ENCODE results near the gene NT5M.
"Not testable (repeated sequence)": the region's sequence is repeated elsewhere in the genome, so short reads cannot be mapped to it uniquely, and the experiment has no call there.

The NT5M gene

GRCh38 chr17:17303010-17303846, at the start of gene NT5M:
Gene NT5M (plus strand): TSS chr17:17303373. CDS start chr17:17303551, 178 bp downstream.
- DNase-seq: peak; percentile 60 to 64

- DNase-seq: no peak
Measured at GRCh38 chr17:17253406-17253805, 49.8 kb upstream of the NT5M start.

GRCh38 chr17:17254036-17254435, 49.1 kb upstream of the NT5M start:
- DNase-seq: no peak

- not testable (repeated sequence) for DNase-seq
Measured at GRCh38 chr17:17255689-17256088, 47.5 kb upstream of the NT5M start.

- no peak for DNase-seq
Measured at GRCh38 chr17:17256316-17256715, 46.9 kb upstream of the NT5M start.

- DNase-seq: no peak
Measured at GRCh38 chr17:17258011-17258410, 45.2 kb upstream of the NT5M start.

- no peak for DNase-seq
Measured at GRCh38 chr17:17258998-17259397, 44.2 kb upstream of the NT5M start.

- DNase-seq: no peak
Measured at GRCh38 chr17:17264430-17264829, 38.7 kb upstream of the NT5M start.

- DNase-seq: no peak
Measured at GRCh38 chr17:17269926-17270773, 33.0 kb upstream of the NT5M start.

GRCh38 chr17:17275971-17276370, 27.2 kb upstream of the NT5M start:
- no peak for DNase-seq

GRCh38 chr17:17277431-17277830, 25.7 kb upstream of the NT5M start:
- DNase-seq: not testable (repeated sequence)

- DNase-seq: no peak
Measured at GRCh38 chr17:17279316-17279715, 23.9 kb upstream of the NT5M start.

- peak; percentile 96 to 97 for DNase-seq
Measured at GRCh38 chr17:17280613-17281549, 22.3 kb upstream of the NT5M start, which contains the start of gene COPS3. Gene COPS3 (minus strand): TSS chr17:17281246. CDS start chr17:17281186, 60 bp downstream.

GRCh38 chr17:17285951-17286350, 17.2 kb upstream of the NT5M start:
- DNase-seq: no peak

GRCh38 chr17:17289086-17289485, 14.1 kb upstream of the NT5M start:
- DNase-seq: no peak

- DNase-seq: no peak
Measured at GRCh38 chr17:17289701-17290100, 13.5 kb upstream of the NT5M start.

GRCh38 chr17:17295141-17295540, 8.0 kb upstream of the NT5M start:
- no peak for DNase-seq

GRCh38 chr17:17297217-17297616, 6.0 kb upstream of the NT5M start:
- no peak for DNase-seq

- no peak for DNase-seq
Measured at GRCh38 chr17:17298108-17298507, 5.1 kb upstream of the NT5M start.

- peak; percentile 52 to 59 for DNase-seq
Measured at GRCh38 chr17:17300624-17301568, 2.3 kb upstream of the NT5M start.

GRCh38 chr17:17301659-17302058, 1.5 kb upstream of the NT5M start:
- not testable (repeated sequence) for DNase-seq
